Neural progenitor cell (in vitro differentiated cells): ENCODE measurements around the gene ATP10A. TPM values are rescaled to one million over a fixed set of nuclear protein-coding genes. Genes with fewer than 3 reads are reported as not detected.
A peak's percentile ranks its signal among the peaks of the same experiment; 100 is the strongest.

Source experiments
- DNase-seq: peaks from one replicate; pipeline ENCODE4 v3.0.0-alpha.2; 2016; ENCODE audit warnings: low spot score
- H2AFZ ChIP-seq: fragments of 200-600 bp; sonication (generic); replicated peaks from 2 replicates; pipeline ENCODE4 v1.6.1; 2016; ENCODE audit warnings: antibody characterized with exemption
- H3F3A ChIP-seq: fragments of 200-600 bp; sonication (generic); 2 replicates; pipeline ENCODE4 v1.6.1; 2016; ENCODE audit warnings: antibody characterized with exemption, low read depth
- H3K27ac ChIP-seq: fragments of 200-600 bp; sonication (generic); 2 replicates; pipeline ENCODE4 v1.5.1; 2016; ENCODE audit warnings: mild to moderate bottlenecking
- H3K27me3 ChIP-seq: fragments of 200-600 bp; sonication (generic); 2 replicates; pipeline ENCODE4 v1.6.1; 2016; ENCODE audit warnings: mild to moderate bottlenecking, moderate library complexity
- H3K36me3 ChIP-seq: fragments of 200-600 bp; sonication (generic); 2 replicates; pipeline ENCODE4 v1.5.1; 2016
- H3K4me1 ChIP-seq: fragments of 200-600 bp; sonication (generic); 2 replicates; pipeline ENCODE4 v1.6.1; 2016; ENCODE audit warnings: mixed run types
- H3K4me2 ChIP-seq: fragments of 200-600 bp; sonication (generic); 2 replicates; pipeline ENCODE4 v1.6.1; 2016
- H3K4me3 ChIP-seq: fragments of 200-600 bp; sonication (generic); 2 replicates; pipeline ENCODE4 v1.5.1; 2016
- H3K79me2 ChIP-seq: fragments of 200-600 bp; sonication (generic); 2 replicates; pipeline ENCODE4 v1.6.1; 2016; ENCODE audit warnings: low read depth
- H3K9ac ChIP-seq: fragments of 200-600 bp; sonication (generic); 2 replicates; pipeline ENCODE4 v1.6.1; 2016
- H3K9me3 ChIP-seq: fragments of 200-600 bp; sonication (generic); 2 replicates; pipeline ENCODE4 v1.5.1; 2016; ENCODE audit warnings: low read depth
- H4K20me1 ChIP-seq: fragments of 200-600 bp; sonication (generic); 2 replicates; pipeline ENCODE4 v1.6.1; 2016; ENCODE audit warnings: low read depth
- H3K27ac Mint-ChIP-seq: 3 replicates; pipeline ENCODE4 v1.8.0; 2021; ENCODE audit warnings: mixed read lengths
- H3K27me3 Mint-ChIP-seq: 2 replicates; pipeline ENCODE4 v1.8.0; 2022; ENCODE audit warnings: low read depth, mild to moderate bottlenecking, inconsistent platforms, moderate library complexity, mixed read lengths; ENCODE audit not compliant: insufficient read depth
- H3K36me3 Mint-ChIP-seq: 3 replicates; pipeline ENCODE4 v1.8.0; 2021; ENCODE audit warnings: mixed read lengths
- H3K4me1 Mint-ChIP-seq: 3 replicates; pipeline ENCODE4 v1.8.0; 2021; ENCODE audit warnings: mixed read lengths
- H3K4me3 Mint-ChIP-seq: 3 replicates; pipeline ENCODE4 v1.8.0; 2021; ENCODE audit warnings: mild to moderate bottlenecking, moderate library complexity, mixed read lengths
- H3K9me3 Mint-ChIP-seq: 3 replicates; pipeline ENCODE4 v1.8.0; 2020; ENCODE audit warnings: mixed read lengths
- EZH2 ChIP-seq: fragments of 200-600 bp; sonication (generic); IDR thresholded peaks from 2 replicates; pipeline ENCODE4 v1.6.1; 2017; ENCODE audit warnings: antibody characterized with exemption, mild to moderate bottlenecking, moderate library complexity
- EZH2phosphoT487 ChIP-seq: fragments of 200-600 bp; sonication (generic); IDR thresholded peaks from 2 replicates; pipeline ENCODE4 v1.6.1; 2017; ENCODE audit warnings: antibody characterized with exemption
- total RNA-seq: library from RNA; depleted of rRNA; stranded (reverse); fragments of >200 nt; gene quantifications from 2 replicates; pipeline ENCODE4 v1.2.3, GENCODE V29; 2015; ENCODE audit warnings: low replicate concordance
- TF ChIP-seq, protein P1 (sequence below): fragments of 200-600 bp; sonication (generic); IDR thresholded peaks from 2 replicates; pipeline ENCODE4 v1.5.1; 2017; ENCODE audit warnings: antibody characterized with exemption, mild to moderate bottlenecking

Gene ATP10A
- total RNA-seq, 1 donor from 2014 or later: 0.32 TPM

DNA sequence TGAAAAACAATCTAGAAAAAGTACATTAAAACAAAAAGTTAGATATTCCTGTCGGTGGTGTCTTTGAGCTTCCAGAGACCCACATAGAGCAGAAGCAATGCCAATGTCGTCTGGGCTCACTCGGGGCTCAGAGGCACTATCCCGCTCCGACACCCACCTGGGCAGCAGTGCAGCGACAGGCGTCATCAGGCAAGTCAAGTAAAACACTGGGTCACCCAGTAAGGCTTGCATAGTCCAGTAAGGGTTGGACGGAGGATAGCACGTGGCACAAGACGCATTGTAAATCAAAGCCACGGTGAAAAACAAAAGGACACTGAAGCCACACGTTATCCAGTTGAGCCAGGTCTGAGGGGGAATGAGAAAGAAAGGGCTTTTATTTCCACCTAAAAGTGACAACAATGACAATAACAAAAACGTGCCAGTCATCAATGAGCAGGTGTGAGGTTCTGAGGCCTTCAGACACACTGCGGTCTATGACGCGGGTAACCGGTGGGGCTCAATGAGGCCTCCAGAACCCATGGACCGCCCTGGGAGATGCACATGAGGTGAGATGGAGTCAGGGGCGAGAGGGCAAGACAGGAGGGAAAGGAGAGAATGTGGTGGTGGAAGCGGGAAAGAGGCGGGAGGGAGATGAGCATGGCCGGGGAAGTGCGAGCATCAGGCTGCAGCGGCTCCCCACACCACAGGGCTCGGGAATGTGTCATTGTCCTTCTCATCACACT, 183.0 kb downstream of the ATP10A start:
- no peak for DNase-seq
- Histone ChIP-seq H4K20me1 (no peaks in the 10 kb centered on the region), H3K9me3 (no peaks in the 10 kb centered on the region), H3K4me2 (no peak overlapping the region), H3K4me1 (peaks cover 8% of the 10 kb centered on the region), H3F3A (no peaks in the 10 kb centered on the region), H3K9ac (no peak overlapping the region), H2AFZ (no peak overlapping the region), H3K4me3 (no peak overlapping the region), H3K79me2 (no peaks in the 10 kb centered on the region), H3K36me3 (no peaks in the 10 kb centered on the region), H3K27ac (no peak overlapping the region), H3K27me3 (no peaks in the 10 kb centered on the region)
- Mint-ChIP-seq H3K36me3 (peaks cover 10% of the 10 kb centered on the region), H3K4me1 (peaks cover 30% of the 10 kb centered on the region), H3K27me3 (peaks cover 2% of the 10 kb centered on the region), H3K9me3 (peaks cover 21% of the 10 kb centered on the region), H3K4me3 (no peak overlapping the region), H3K27ac (peak overlapping the region; percentile 90)
- TF ChIP-seq EZH2phosphoT487 (no peak), EZH2 (no peak)
- TF ChIP-seq, protein P1, sequence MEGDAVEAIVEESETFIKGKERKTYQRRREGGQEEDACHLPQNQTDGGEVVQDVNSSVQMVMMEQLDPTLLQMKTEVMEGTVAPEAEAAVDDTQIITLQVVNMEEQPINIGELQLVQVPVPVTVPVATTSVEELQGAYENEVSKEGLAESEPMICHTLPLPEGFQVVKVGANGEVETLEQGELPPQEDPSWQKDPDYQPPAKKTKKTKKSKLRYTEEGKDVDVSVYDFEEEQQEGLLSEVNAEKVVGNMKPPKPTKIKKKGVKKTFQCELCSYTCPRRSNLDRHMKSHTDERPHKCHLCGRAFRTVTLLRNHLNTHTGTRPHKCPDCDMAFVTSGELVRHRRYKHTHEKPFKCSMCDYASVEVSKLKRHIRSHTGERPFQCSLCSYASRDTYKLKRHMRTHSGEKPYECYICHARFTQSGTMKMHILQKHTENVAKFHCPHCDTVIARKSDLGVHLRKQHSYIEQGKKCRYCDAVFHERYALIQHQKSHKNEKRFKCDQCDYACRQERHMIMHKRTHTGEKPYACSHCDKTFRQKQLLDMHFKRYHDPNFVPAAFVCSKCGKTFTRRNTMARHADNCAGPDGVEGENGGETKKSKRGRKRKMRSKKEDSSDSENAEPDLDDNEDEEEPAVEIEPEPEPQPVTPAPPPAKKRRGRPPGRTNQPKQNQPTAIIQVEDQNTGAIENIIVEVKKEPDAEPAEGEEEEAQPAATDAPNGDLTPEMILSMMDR: no peak

DNA sequence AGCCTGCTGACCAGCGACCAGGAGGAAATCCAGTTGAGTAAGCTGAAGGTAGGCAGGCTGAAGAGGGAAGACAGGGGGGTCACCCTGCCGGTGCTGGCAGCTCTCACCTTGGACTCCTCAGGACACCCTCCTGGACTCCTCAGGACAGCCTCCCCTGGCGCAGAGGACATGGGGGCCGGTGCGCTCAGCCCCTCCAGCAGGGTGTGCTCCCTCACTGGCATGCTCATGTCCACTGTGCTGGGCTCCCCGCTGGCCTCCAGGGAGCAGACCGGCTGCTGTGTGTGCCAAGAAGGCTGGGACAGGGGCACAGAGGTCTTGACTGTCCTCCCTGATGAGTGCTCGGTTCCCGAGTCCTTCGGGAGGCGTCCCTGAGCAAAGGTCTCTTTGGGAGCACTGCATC, 183.6 kb downstream of the ATP10A start:
- Histone ChIP-seq H3K9me3 (no peaks in the 10 kb centered on the region), H3K27me3 (no peaks in the 10 kb centered on the region), H3K4me1 (peaks cover 8% of the 10 kb centered on the region), H3K4me3 (no peak overlapping the region), H2AFZ (no peak overlapping the region), H3K4me2 (no peak overlapping the region), H3F3A (no peaks in the 10 kb centered on the region), H3K9ac (no peak overlapping the region), H4K20me1 (no peaks in the 10 kb centered on the region), H3K36me3 (no peaks in the 10 kb centered on the region), H3K79me2 (no peaks in the 10 kb centered on the region), H3K27ac (no peak overlapping the region)
- Mint-ChIP-seq H3K27me3 (peaks cover 2% of the 10 kb centered on the region), H3K27ac (no peak overlapping the region), H3K4me1 (peaks cover 29% of the 10 kb centered on the region), H3K4me3 (no peak overlapping the region), H3K9me3 (peaks cover 21% of the 10 kb centered on the region), H3K36me3 (peaks cover 10% of the 10 kb centered on the region)
- no peak for DNase-seq
- TF ChIP-seq, protein P1: no peak

DNA sequence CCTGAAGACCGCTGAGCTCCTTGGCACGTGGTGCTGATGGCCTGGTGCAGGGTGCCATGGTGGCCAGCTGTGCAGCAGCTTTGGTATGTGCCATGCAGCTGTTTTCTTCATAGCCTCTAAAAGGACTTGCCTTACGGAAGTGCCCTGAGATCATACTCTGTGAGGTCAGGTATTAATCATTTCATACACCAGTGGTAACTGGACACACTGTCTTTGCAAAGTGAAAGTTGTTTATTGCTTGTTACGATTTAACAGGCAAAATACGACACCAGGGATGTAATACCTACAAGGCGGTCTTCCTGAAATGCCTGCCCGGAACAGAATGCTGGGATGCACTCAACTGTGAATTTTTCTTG, 184.6 kb downstream of the ATP10A start:
- Histone ChIP-seq H2AFZ (no peak overlapping the region), H3K27ac (no peak overlapping the region), H3F3A (no peaks in the 10 kb centered on the region), H3K36me3 (no peaks in the 10 kb centered on the region), H3K79me2 (no peaks in the 10 kb centered on the region), H3K4me3 (no peak overlapping the region), H4K20me1 (no peaks in the 10 kb centered on the region), H3K4me2 (no peak overlapping the region), H3K9me3 (no peaks in the 10 kb centered on the region), H3K27me3 (no peaks in the 10 kb centered on the region), H3K9ac (no peak overlapping the region), H3K4me1 (peaks cover 8% of the 10 kb centered on the region)
- Mint-ChIP-seq H3K4me1 (peaks cover 22% of the 10 kb centered on the region), H3K4me3 (no peak overlapping the region), H3K36me3 (peaks cover 10% of the 10 kb centered on the region), H3K27ac (no peak overlapping the region), H3K9me3 (peaks cover 16% of the 10 kb centered on the region), H3K27me3 (peaks cover 2% of the 10 kb centered on the region)
- no peak for DNase-seq
- TF ChIP-seq, protein P1: no peak
- TF ChIP-seq EZH2phosphoT487 (no peak), EZH2 (no peak)
